Hepatocyte (in vitro differentiated cells): Measurements from ENCODE around the gene ATP2B1. TPM values are rescaled to one million over a fixed set of nuclear protein-coding genes. Genes with fewer than 3 reads are reported as not detected.

ENCODE experiments used
- DNase-seq: peaks from one replicate; pipeline ENCODE4 v3.0.0-alpha.2; 2016; ENCODE audit warnings: low spot score
- H2AFZ ChIP-seq: fragments of 200-600 bp; sonication (generic); 2 replicates; pipeline ENCODE4 v1.6.0; 2016; ENCODE audit warnings: antibody characterized with exemption, mild to moderate bottlenecking
- H3K27ac ChIP-seq: fragments of 200-600 bp; sonication (generic); 2 replicates; pipeline ENCODE4 v1.5.1; 2016; ENCODE audit warnings: mild to moderate bottlenecking
- H3K27me3 ChIP-seq: fragments of 200-600 bp; sonication (generic); 2 replicates; pipeline ENCODE4 v1.6.1; 2016
- H3K36me3 ChIP-seq: fragments of 200-600 bp; sonication (generic); replicated peaks from 2 replicates; pipeline ENCODE4 v1.5.1; 2016; ENCODE audit warnings: low read depth; ENCODE audit not compliant: insufficient read depth
- H3K4me1 ChIP-seq: fragments of 200-600 bp; sonication (generic); 2 replicates; pipeline ENCODE4 v1.5.1; 2016; ENCODE audit warnings: mild to moderate bottlenecking, moderate library complexity; ENCODE audit not compliant: insufficient read depth
- H3K4me2 ChIP-seq: fragments of 200-600 bp; sonication (generic); 2 replicates; pipeline ENCODE4 v1.6.0; 2016
- H3K4me3 ChIP-seq: fragments of 200-600 bp; sonication (generic); 2 replicates; pipeline ENCODE4 v1.5.1; 2016; ENCODE audit warnings: mild to moderate bottlenecking
- H3K79me2 ChIP-seq: fragments of 200-600 bp; sonication (generic); 2 replicates; pipeline ENCODE4 v1.6.0; 2017; ENCODE audit warnings: mild to moderate bottlenecking
- H3K9me2 ChIP-seq: fragments of 200-600 bp; sonication (generic); replicated peaks from 2 replicates; pipeline ENCODE4 v1.6.0; 2017; ENCODE audit warnings: mild to moderate bottlenecking; ENCODE audit not compliant: insufficient read depth
- H3K9me3 ChIP-seq: fragments of 200-600 bp; sonication (generic); 2 replicates; pipeline ENCODE4 v1.5.1; 2016; ENCODE audit warnings: low read depth, mild to moderate bottlenecking
- H4K20me1 ChIP-seq: fragments of 200-600 bp; sonication (generic); 2 replicates; pipeline ENCODE4 v1.6.0; 2016; ENCODE audit warnings: mild to moderate bottlenecking; ENCODE audit not compliant: insufficient read depth, poor library complexity, severe bottlenecking
- EZH2 ChIP-seq: fragments of 200-600 bp; sonication (generic); IDR thresholded peaks from 2 replicates; pipeline ENCODE4 v1.6.1; 2016; ENCODE audit warnings: antibody characterized with exemption, mild to moderate bottlenecking, borderline replicate concordance
- EZH2phosphoT487 ChIP-seq: fragments of 200-600 bp; sonication (generic); IDR thresholded peaks from one replicate; pipeline ENCODE4 v1.6.1; 2018; ENCODE audit warnings: antibody characterized with exemption, mild to moderate bottlenecking, low read depth, moderate library complexity; ENCODE audit not compliant: unreplicated experiment, severe bottlenecking
- WGBS: methylation state at CpG from one replicate; pipeline ENCODE4 v1.1.6; 2016; ENCODE audit warnings: low lambda C conversion rate; ENCODE audit errors: missing lambda C conversion rate; 5-methylcytosine and 5-hydroxymethylcytosine counted together
- polyA plus RNA-seq: library from polyadenylated mRNA; unstranded; fragments of >200 nt; fragmentation: Nextera tagmentation; extraction: Ambion mirVana; gene quantifications from 2 replicates; pipeline ENCODE4 v1.2.1, GENCODE V29; 2016
- total RNA-seq: library from RNA; depleted of rRNA; stranded (reverse); fragments of >200 nt; gene quantifications from 2 replicates; pipeline ENCODE4 v1.2.3, GENCODE V29; 2014
- TF ChIP-seq, protein P1 (sequence below): fragments of 200-600 bp; sonication (generic); IDR thresholded peaks from 2 replicates; pipeline ENCODE4 v1.5.1; 2016; ENCODE audit warnings: antibody characterized with exemption, mild to moderate bottlenecking; ENCODE audit not compliant: poor library complexity

ATP2B1 gene
- total and polyA plus RNA-seq, 2 experiments from 2014 or later, result 52.2 to 67.2 TPM

DNA sequence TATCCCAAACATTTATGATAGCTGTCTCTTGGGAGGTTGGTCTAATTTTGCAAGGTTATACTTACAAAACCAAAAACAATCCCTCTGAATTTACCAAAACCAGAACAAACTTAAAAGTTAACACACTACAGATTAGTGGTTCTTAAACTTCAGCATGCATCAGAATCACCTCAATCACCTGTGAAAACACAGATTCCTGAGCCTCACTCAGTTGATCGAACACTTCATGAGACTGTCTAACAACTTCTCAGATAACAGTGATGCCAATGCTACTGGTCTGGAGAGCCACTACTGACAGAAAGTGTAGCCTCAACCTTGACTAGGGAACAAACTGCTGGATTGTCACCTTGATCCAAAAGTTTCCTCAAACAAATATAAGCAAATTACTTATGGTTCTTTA lies 44.2 kb downstream of the ATP2B1 start:
- no peaks in the 10 kb centered on the region for H3K9me2 ChIP-seq
- H3K79me2 ChIP-seq, result peaks cover 79% of the 10 kb centered on the region
- H3K4me1 ChIP-seq, result peaks cover 22% of the 10 kb centered on the region
- H3K27ac ChIP-seq, result no peak overlapping the region
- no peak for DNase-seq
- peaks cover 3% of the 10 kb centered on the region for H4K20me1 ChIP-seq
- no peaks in the 10 kb centered on the region for H3K27me3 ChIP-seq
- H2AFZ ChIP-seq, result no peak overlapping the region
- no peak overlapping the region for H3K4me3 ChIP-seq
- no peaks in the 10 kb centered on the region for H3K9me3 ChIP-seq
- no peaks in the 10 kb centered on the region for H3K36me3 ChIP-seq
- TF ChIP-seq EZH2phosphoT487 (no peak), EZH2 (no peak)
- TF ChIP-seq, protein P1, sequence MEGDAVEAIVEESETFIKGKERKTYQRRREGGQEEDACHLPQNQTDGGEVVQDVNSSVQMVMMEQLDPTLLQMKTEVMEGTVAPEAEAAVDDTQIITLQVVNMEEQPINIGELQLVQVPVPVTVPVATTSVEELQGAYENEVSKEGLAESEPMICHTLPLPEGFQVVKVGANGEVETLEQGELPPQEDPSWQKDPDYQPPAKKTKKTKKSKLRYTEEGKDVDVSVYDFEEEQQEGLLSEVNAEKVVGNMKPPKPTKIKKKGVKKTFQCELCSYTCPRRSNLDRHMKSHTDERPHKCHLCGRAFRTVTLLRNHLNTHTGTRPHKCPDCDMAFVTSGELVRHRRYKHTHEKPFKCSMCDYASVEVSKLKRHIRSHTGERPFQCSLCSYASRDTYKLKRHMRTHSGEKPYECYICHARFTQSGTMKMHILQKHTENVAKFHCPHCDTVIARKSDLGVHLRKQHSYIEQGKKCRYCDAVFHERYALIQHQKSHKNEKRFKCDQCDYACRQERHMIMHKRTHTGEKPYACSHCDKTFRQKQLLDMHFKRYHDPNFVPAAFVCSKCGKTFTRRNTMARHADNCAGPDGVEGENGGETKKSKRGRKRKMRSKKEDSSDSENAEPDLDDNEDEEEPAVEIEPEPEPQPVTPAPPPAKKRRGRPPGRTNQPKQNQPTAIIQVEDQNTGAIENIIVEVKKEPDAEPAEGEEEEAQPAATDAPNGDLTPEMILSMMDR, result no peak
- no peak overlapping the region for H3K4me2 ChIP-seq
- 63% methylated on average over 1 of the region's 1 CpG for WGBS

DNA sequence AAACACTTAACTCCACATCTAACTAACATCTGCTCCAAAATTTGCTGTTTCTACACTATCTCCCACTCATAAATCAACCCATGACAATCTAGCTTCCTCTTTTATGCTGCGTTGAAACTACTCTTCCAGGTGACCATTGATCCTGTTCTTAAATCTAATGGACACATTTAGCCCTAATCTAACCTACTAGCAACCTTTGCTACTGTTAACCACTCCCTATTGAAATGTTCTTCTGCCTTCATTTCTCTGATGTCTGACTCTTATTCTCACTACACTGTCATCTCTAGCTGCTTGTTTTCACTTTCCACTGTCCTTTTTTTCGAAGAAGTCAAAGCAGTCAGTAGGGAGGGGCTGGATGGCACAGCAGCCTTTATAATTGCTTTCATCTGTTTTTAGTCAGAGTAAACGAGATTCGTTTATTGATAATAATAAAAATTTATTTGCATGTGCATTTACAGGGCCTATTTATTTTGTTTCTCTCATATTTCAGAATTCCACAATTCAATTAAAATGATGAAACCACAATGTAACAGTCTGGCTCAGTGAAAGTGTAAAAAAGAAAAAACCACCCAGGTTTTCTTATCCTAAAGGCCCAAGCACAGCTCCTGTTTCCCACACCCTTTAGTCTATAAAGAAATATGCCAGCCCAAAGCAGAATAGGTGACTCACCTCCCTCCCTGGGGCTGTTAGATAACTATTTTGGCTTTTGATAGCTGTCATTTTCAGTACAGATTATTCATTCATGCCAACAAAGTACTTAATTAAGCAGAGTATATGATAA lies 44.9 kb downstream of the ATP2B1 start:
- peaks cover 3% of the 10 kb centered on the region for H4K20me1 ChIP-seq
- no peak for DNase-seq
- peaks cover 79% of the 10 kb centered on the region for H3K79me2 ChIP-seq
- peaks cover 22% of the 10 kb centered on the region for H3K4me1 ChIP-seq
- WGBS, result 41% methylated on average over 4 of the region's 4 CpGs
- H3K36me3 ChIP-seq, result no peaks in the 10 kb centered on the region
- H3K4me3 ChIP-seq, result no peak overlapping the region
- H3K4me2 ChIP-seq, result peak overlapping the region; percentile 42
- no peaks in the 10 kb centered on the region for H3K9me2 ChIP-seq
- no peaks in the 10 kb centered on the region for H3K9me3 ChIP-seq
- no peak overlapping the region for H3K27ac ChIP-seq
- no peaks in the 10 kb centered on the region for H3K27me3 ChIP-seq
- TF ChIP-seq, protein P1, result no peak
- no peak for TF ChIP-seq EZH2
- no peak for TF ChIP-seq EZH2phosphoT487
- no peak overlapping the region for H2AFZ ChIP-seq

DNA sequence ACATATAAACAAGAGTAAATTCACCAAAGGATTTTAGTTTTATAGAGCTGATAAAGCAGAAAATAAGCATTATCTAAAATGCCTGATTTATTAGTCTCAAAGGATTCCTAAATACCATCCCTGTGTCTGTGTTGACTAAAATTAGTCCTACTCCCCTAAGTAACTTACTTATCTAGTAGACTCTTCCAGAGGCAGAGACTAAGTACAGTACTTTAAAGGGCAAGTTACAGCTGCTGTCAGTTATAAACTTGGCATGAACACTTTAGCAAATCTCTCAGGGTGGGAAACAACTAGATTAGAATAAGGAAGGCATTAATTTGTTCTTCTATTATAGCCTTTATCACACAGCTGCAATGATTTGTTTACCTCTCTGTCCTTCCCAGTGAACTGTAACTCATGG lies 46.0 kb downstream of the ATP2B1 start:
- Histone ChIP-seq H3K27ac (no peak overlapping the region), H3K9me2 (no peaks in the 10 kb centered on the region), H3K27me3 (no peaks in the 10 kb centered on the region), H3K4me1 (peaks cover 22% of the 10 kb centered on the region), H3K79me2 (peaks cover 79% of the 10 kb centered on the region), H3K4me3 (no peak overlapping the region), H3K9me3 (no peaks in the 10 kb centered on the region), H3K4me2 (no peak overlapping the region), H3K36me3 (no peaks in the 10 kb centered on the region), H4K20me1 (no peaks in the 10 kb centered on the region), H2AFZ (no peak overlapping the region)
- no peak for DNase-seq
- TF ChIP-seq, protein P1, result no peak
- TF ChIP-seq EZH2, result no peak
- no peak for TF ChIP-seq EZH2phosphoT487
